ENCODE data around the gene ST6GALNAC6. TPM values are rescaled to one million over a fixed set of nuclear protein-coding genes. Genes with fewer than 3 reads are reported as not detected.

Gene ST6GALNAC6
- total RNA-seq, 2 experiments from 2014 or later = 36.9 to 38.8 TPM

- H3K9me3 Mint-ChIP-seq = no peaks in the 10 kb centered on the region
- TF ChIP-seq, protein P1, sequence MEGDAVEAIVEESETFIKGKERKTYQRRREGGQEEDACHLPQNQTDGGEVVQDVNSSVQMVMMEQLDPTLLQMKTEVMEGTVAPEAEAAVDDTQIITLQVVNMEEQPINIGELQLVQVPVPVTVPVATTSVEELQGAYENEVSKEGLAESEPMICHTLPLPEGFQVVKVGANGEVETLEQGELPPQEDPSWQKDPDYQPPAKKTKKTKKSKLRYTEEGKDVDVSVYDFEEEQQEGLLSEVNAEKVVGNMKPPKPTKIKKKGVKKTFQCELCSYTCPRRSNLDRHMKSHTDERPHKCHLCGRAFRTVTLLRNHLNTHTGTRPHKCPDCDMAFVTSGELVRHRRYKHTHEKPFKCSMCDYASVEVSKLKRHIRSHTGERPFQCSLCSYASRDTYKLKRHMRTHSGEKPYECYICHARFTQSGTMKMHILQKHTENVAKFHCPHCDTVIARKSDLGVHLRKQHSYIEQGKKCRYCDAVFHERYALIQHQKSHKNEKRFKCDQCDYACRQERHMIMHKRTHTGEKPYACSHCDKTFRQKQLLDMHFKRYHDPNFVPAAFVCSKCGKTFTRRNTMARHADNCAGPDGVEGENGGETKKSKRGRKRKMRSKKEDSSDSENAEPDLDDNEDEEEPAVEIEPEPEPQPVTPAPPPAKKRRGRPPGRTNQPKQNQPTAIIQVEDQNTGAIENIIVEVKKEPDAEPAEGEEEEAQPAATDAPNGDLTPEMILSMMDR (IDR thresholded peaks at IDR 0.05) = no peak
- DNase-seq = no peak
- CTCF ChIA-PET = interaction anchor here (1.2 to 30.0 kb wide), 5 partner anchors 12 to 98 kb away, joined by 4 to 631 read pairs (median 24); no protein-coding TSS in a partner anchor
- H3K36me3 Mint-ChIP-seq (ENCODE audit: low read depth) = peaks cover 39% of the 10 kb centered on the region
- peaks cover 41% of the 10 kb centered on the region for H3K4me1 Mint-ChIP-seq (ENCODE audit: low read depth)
- POLR2A ChIA-PET = interaction anchor here (1.0 kb wide), 1 partner anchor 147 kb away, joined by 3 read pairs; no protein-coding TSS in a partner anchor
- no peak overlapping the region for H3K4me3 Mint-ChIP-seq
- peak overlapping the region; percentile 28 for H3K27ac Mint-ChIP-seq
- ATAC-seq = no peak
- intact Hi-C loops (cut with micrococcal nuclease) = no loop called here
- H3K27me3 Mint-ChIP-seq = no peaks in the 10 kb centered on the region
Observed at GRCh38 chr9:127945338-127945737, 45.9 kb upstream of the ST6GALNAC6 start.

GRCh38 chr9:127944586-127945218, 45.3 kb upstream of the ST6GALNAC6 start:
- ATAC-seq = no peak

GRCh38 chr9:127943731-127944144, 44.3 kb upstream of the ST6GALNAC6 start:
- no peaks in the 10 kb centered on the region for H3K9me3 Mint-ChIP-seq
- DNase-seq (peak; percentile 88), ATAC-seq (peak; percentile 93)
- TF ChIP-seq, protein P1 (IDR thresholded peaks at IDR 0.05) = peak; percentile 95
- POLR2A ChIA-PET = interaction anchor here (0.9 to 1.9 kb wide), 6 partner anchors 21 to 96 kb away, joined by 3 to 12 read pairs (median 3); partner anchors contain the start of gene EEIG1
- CTCF ChIA-PET = interaction anchor here (0.6 to 30.0 kb wide), 32 partner anchors 10 to 488 kb away, joined by 3 to 631 read pairs (median 5); partner anchors contain the start of genes EEIG1, NAIF1, PIP5KL1 and SLC25A25
- no peak overlapping the region for H3K4me3 Mint-ChIP-seq
- intact Hi-C loops (cut with micrococcal nuclease) = loop anchor here (5.0 kb wide), 1 partner anchor 94 kb away; no protein-coding TSS in a partner anchor
- peaks cover 36% of the 10 kb centered on the region for H3K36me3 Mint-ChIP-seq (ENCODE audit: low read depth)
- peaks cover 29% of the 10 kb centered on the region for H3K4me1 Mint-ChIP-seq (ENCODE audit: low read depth)
- no peaks in the 10 kb centered on the region for H3K27me3 Mint-ChIP-seq
- H3K27ac Mint-ChIP-seq = peak overlapping the region; percentile 86

More at GRCh38 chr9:127944586-127945218, 45.3 kb upstream of the ST6GALNAC6 start:
- ChIA-PET POLR2A (interaction anchor here (0.9 to 1.9 kb wide), 5 partner anchors 20 to 148 kb away, joined by 3 to 12 read pairs (median 3); no protein-coding TSS in a partner anchor), CTCF (interaction anchor here (0.9 to 30.0 kb wide), 16 partner anchors 11 to 173 kb away, joined by 3 to 631 read pairs (median 8); partner anchors contain the start of genes EEIG1, NAIF1 and SLC25A25)
- Mint-ChIP-seq H3K4me3 (no peak overlapping the region), H3K36me3 (ENCODE audit: low read depth) (peaks cover 37% of the 10 kb centered on the region), H3K27me3 (no peaks in the 10 kb centered on the region), H3K9me3 (no peaks in the 10 kb centered on the region), H3K4me1 (ENCODE audit: low read depth) (peaks cover 35% of the 10 kb centered on the region), H3K27ac (peak overlapping the region; percentile 59)
- TF ChIP-seq, protein P1 (IDR thresholded peaks at IDR 0.05) = no peak
- intact Hi-C loops (cut with micrococcal nuclease) = loop anchor here (5.0 kb wide), 1 partner anchor 93 kb away; no protein-coding TSS in a partner anchor
- DNase-seq = no peak

GRCh38 chr9:127943011-127943662, 43.7 kb upstream of the ST6GALNAC6 start:
- POLR2A ChIA-PET = interaction anchor here (1.0 to 2.1 kb wide), 7 partner anchors 9 to 92 kb away, joined by 3 to 12 read pairs (median 7); partner anchors contain the start of gene EEIG1
- Mint-ChIP-seq H3K4me3 (no peak overlapping the region), H3K9me3 (no peaks in the 10 kb centered on the region), H3K27me3 (no peaks in the 10 kb centered on the region), H3K36me3 (ENCODE audit: low read depth) (peaks cover 32% of the 10 kb centered on the region), H3K27ac (peak overlapping the region; percentile 80), H3K4me1 (ENCODE audit: low read depth) (peaks cover 30% of the 10 kb centered on the region)
- TF ChIP-seq, protein P1 (IDR thresholded peaks at IDR 0.05) = no peak
- CTCF ChIA-PET = interaction anchor here (0.6 to 30.0 kb wide), 35 partner anchors 9 to 488 kb away, joined by 3 to 631 read pairs (median 5); partner anchors contain the start of genes EEIG1, NAIF1, PIP5KL1 and SLC25A25
- DNase-seq = no peak
- intact Hi-C loops (cut with micrococcal nuclease) = loop anchor here (5.0 kb wide), 1 partner anchor 94 kb away; no protein-coding TSS in a partner anchor
- ATAC-seq = peak; percentile 4
